K562 (cell line): Measurements from ENCODE around the gene RPTOR. TPM values are rescaled to one million over a fixed set of nuclear protein-coding genes. Genes with fewer than 3 reads are reported as not detected.

Experiments
- ATAC-seq: fragments of 200-7000 bp; cut with Tn5 transposase; 3 replicates; pipeline ENCODE4 v1.9.1; 2020; ENCODE audit warnings: moderate library complexity
- BruUV-seq: library from RNA; stranded (reverse); fragments of 400-500 nt; replicated peaks from 2 replicates; lab custom pipeline; 2021; lab: Mats Ljungman, UMichigan
- CTCF ChIA-PET: fragments of 300-600 bp; formaldehyde crosslinking; extraction: SDS; loops from one replicate; lab custom pipeline; 2021; ENCODE audit warnings: low intra/inter-chr PET ratio; lab: Yijun Ruan, JAX
- POLR2A ChIA-PET: fragments of 300-600, 350-650 bp; sonication (Branson Sonifier 250); formaldehyde crosslinking; extraction: SDS; loops from one replicate; lab custom pipeline; 2021; ENCODE audit warnings: antibody characterized with exemption, inconsistent platforms; lab: Yijun Ruan, JAX
- DNase-seq, 4 experiments: peaks; one replicate each; pipeline versions ENCODE4 v3.0.0 to v3.0.0-alpha.2; 2011 to 2018; ENCODE audit warnings: low spot score in 3 of 4, mixed read lengths in 3 of 4; ENCODE audit errors: extremely low read depth in 1 of 4
- FAIRE-seq: peaks from 2 replicates; lab custom pipeline; 2011; peaks lifted over from hg19 to GRCh38; lab: Jason Lieb, UNC
- H2AFZ ChIP-seq: 2 replicates; pipeline ENCODE4 v1.6.0; 2011; ENCODE audit warnings: low read depth, low read length, control low read depth, inconsistent platforms
- H3K27ac ChIP-seq: fragments of 200-600 bp; 3 replicates; pipeline ENCODE4 v1.8.0; 2011; ENCODE audit warnings: low read depth, mild to moderate bottlenecking, control low read depth, inconsistent platforms, low read length, moderate library complexity, mixed read lengths; ENCODE audit errors: extremely low read depth
- H3K27me3 ChIP-seq, 2 experiments: fragments of 300-600 bp in 1 of 2; 2 replicates in 1 of 2; 3 replicates in 1 of 2; pipeline versions ENCODE4 v1.6.0 to v1.8.0; 2011; ENCODE audit warnings: inconsistent platforms in 2 of 2, low read length in 2 of 2, mild to moderate bottlenecking in 1 of 2, mixed read lengths in 1 of 2, moderate library complexity in 1 of 2; ENCODE audit not compliant: control insufficient read depth in 2 of 2, insufficient read depth in 2 of 2
- H3K36me3 ChIP-seq: fragments of 300-600 bp; 3 replicates; pipeline ENCODE4 v1.8.0; 2011; ENCODE audit warnings: mild to moderate bottlenecking, low read length, inconsistent platforms; ENCODE audit not compliant: control insufficient read depth, insufficient read depth
- H3K4me1 ChIP-seq, 2 experiments: fragments of 200-600 bp in 1 of 2; replicated peaks in 1 of 2; 2 replicates in 1 of 2; 3 replicates in 1 of 2; pipeline versions ENCODE4 v1.5.1 to v1.8.0; 2011; ENCODE audit warnings: inconsistent platforms in 2 of 2, low read length in 2 of 2, mild to moderate bottlenecking in 1 of 2, mixed read lengths in 1 of 2, moderate library complexity in 1 of 2; ENCODE audit not compliant: control insufficient read depth in 2 of 2, insufficient read depth in 2 of 2
- H3K4me2 ChIP-seq: 2 replicates; pipeline ENCODE4 v1.6.1; 2011; ENCODE audit warnings: low read length, control low read depth, inconsistent platforms, mixed read lengths; ENCODE audit not compliant: insufficient read depth
- H3K4me3 ChIP-seq: fragments of 200-600 bp; sonication (generic), shearing (Covaris generic); 2 replicates; pipeline ENCODE4 v1.5.1; 2016; ENCODE audit warnings: control low read depth, inconsistent platforms
- H3K79me2 ChIP-seq: fragments of 200-600 bp; 3 replicates; pipeline ENCODE4 v1.8.0; 2011; ENCODE audit warnings: low read length, inconsistent platforms; ENCODE audit not compliant: control insufficient read depth, insufficient read depth
- H3K9ac ChIP-seq, 2 experiments: 2 replicates each; pipeline versions ENCODE4 v1.6.0 to v1.6.1; 2011; ENCODE audit warnings: low read depth in 2 of 2, low read length in 2 of 2, control low read depth in 1 of 2, inconsistent platforms in 1 of 2, mild to moderate bottlenecking in 1 of 2, mixed read lengths in 1 of 2; ENCODE audit not compliant: insufficient read depth in 1 of 2
- H3K9me1 ChIP-seq: one replicate; pipeline ENCODE4 v1.6.0; 2011; ENCODE audit warnings: inconsistent platforms, mild to moderate bottlenecking, low read length, moderate library complexity; ENCODE audit not compliant: control insufficient read depth, insufficient read depth
- H3K9me3 ChIP-seq: replicated peaks from 2 replicates; pipeline ENCODE4 v1.5.1; 2011; ENCODE audit warnings: low read depth, low read length, inconsistent platforms; ENCODE audit not compliant: control insufficient read depth, insufficient read depth
- H4K20me1 ChIP-seq: replicated peaks from 2 replicates; pipeline ENCODE4 v1.6.1; 2011; ENCODE audit warnings: low read length, inconsistent platforms, mixed read lengths; ENCODE audit not compliant: control insufficient read depth, insufficient read depth
- CTCF ChIP-seq, 3 experiments: IDR thresholded peaks in 2 of 3; conservative IDR thresholded peaks in 1 of 3; 2 replicates each; pipeline ENCODE4 v1.5.1; 2011 to 2012; ENCODE audit warnings: low read length in 3 of 3, mild to moderate bottlenecking in 3 of 3, control low read depth in 2 of 3, improper control_type of control experiment in 1 of 3, inconsistent platforms in 1 of 3, low read depth in 1 of 3, mixed read lengths in 1 of 3, moderate library complexity in 1 of 3; ENCODE audit not compliant: insufficient read depth in 2 of 3
- RFX7 ChIP-seq: fragments of 250-450 bp; sonication (Bioruptor Pico); IDR thresholded peaks from 2 replicates; pipeline ENCODE4 v1.5.1; 2021; ENCODE audit warnings: mild to moderate bottlenecking
- USF2 ChIP-seq: sonication (generic); formaldehyde crosslinking; IDR thresholded peaks from 2 replicates; pipeline ENCODE4 v1.5.0; 2020; ENCODE audit warnings: missing genetic modification reagents
- WGBS: fragments of 100-300 bp; shearing (Covaris generic); methylation state at CpG from one replicate; pipeline ENCODE4 v1.1.6; 2016; ENCODE audit warnings: low coverage, mixed read lengths; ENCODE audit not compliant: insufficient coverage; ENCODE audit errors: missing lambda C conversion rate; 5-methylcytosine and 5-hydroxymethylcytosine counted together
- in situ Hi-C: fragments of 300-500 bp; cut with MboI; formaldehyde crosslinking; loops from 4 replicates; pipeline ENCODE4 v1.15.0; 2018; ENCODE audit warnings: inconsistent platforms, mixed read lengths
- intact Hi-C: fragments of 100-400 bp; cut with micrococcal nuclease; formaldehyde crosslinking; loops from 2 replicates; pipeline ENCODE4 v1.14.2; 2022
- polyA plus RNA-seq, 8 experiments: library from polyadenylated mRNA; depleted of rRNA in 4 of 8; stranded (reverse) in 5 of 8; unstranded in 3 of 8; fragments of >200 nt; fragmentation: Nextera tagmentation in 2 of 8; fragmentation: Illumina TruSeq in 1 of 8; extraction: Ambion mirVana in 2 of 8; extraction: Trizol in 1 of 8; gene quantifications; 2 replicates each; pipeline versions ENCODE4 v1.2.1 to v1.2.3, GENCODE V29; 2011 to 2014; ENCODE audit warnings: inconsistent platforms in 1 of 8, missing spikeins in 1 of 8
- total RNA-seq, 7 experiments: library from RNA; depleted of rRNA in 6 of 7; stranded (reverse); fragments of >200 nt in 6 of 7; fragmentation: Illumina TruSeq in 2 of 7; extraction: Trizol in 2 of 7; gene quantifications; 2 replicates each; pipeline versions ENCODE4 v1.2.1 to v1.2.3, GENCODE V29; 2011 to 2021; ENCODE audit warnings: low replicate concordance in 1 of 7

Gene RPTOR
- total and polyA plus RNA-seq, 9 of the 15 experiments (the other 6 are each of a cell fraction or from before 2014, with no cell fraction given) = 0.24 to 54.1 (median 10.2) TPM

- TF ChIP-seq CTCF (IDR thresholded peaks at IDR 0.05 in 2 of 3, conservative IDR thresholded peaks at IDR 0.05 in 1 of 3; ENCODE audit: insufficient read depth in 2 of 3, low read depth in 1 of 3, low read length in 3 of 3) = peak in 1 of 3 experiments; percentile 11; a peak in 1 of 6 replicates
- TF ChIP-seq USF2 (CRISPR knock-in tag) = no peak
These were observed 405.1 kb downstream of the RPTOR start (continued) for GRCh38 chr17:80949451-80950421.

- CTCF ChIA-PET = no interaction called here
- no peak for TF ChIP-seq RFX7 (CRISPR knock-in tag)
- TF ChIP-seq, all 486 proteins: peak for 0
- BruUV-seq = no TSS peak
- Histone ChIP-seq H3K9me3 (no peaks in the 10 kb centered on the region), H3K9me1 (no peaks in the 10 kb centered on the region), H3K4me3 (no peak overlapping the region), H3K27ac (no peak overlapping the region), H4K20me1 (no peaks in the 10 kb centered on the region), H3K27me3 (no peaks in the 10 kb centered on the region), H3K36me3 (peaks cover 41% of the 10 kb centered on the region; the same call in 1 of the 3 replicates), H3K4me1 (peaks cover 0 to 13% of the 10 kb centered on the region in 2 experiments; a peak in 1 of 5 replicates), H2AFZ (no peak overlapping the region), H3K79me2 (no peaks in the 10 kb centered on the region), H3K4me2 (no peak overlapping the region), H3K9ac (no peak overlapping the region)
- POLR2A ChIA-PET = interaction anchor here (0.6 kb wide), 1 partner anchor 965 kb away, joined by 3 read pairs; no protein-coding TSS in a partner anchor
- no peak for ATAC-seq
- intact Hi-C loops (no loop called here), in situ Hi-C loops (no loop called here)
- WGBS = 86% methylated on average over 14 of the region's 17 CpGs
- FAIRE-seq = no peak
- no peak for DNase-seq
These were observed 406.0 kb downstream of the RPTOR start for GRCh38 chr17:80950466-80951120.
